HEK293 (cell line): ENCODE results near the gene HMCN2.

Experiments
- CTCF ChIA-PET: fragments of 350-600 bp; formaldehyde crosslinking; extraction: SDS; loops from one replicate; lab custom pipeline; 2021; ENCODE audit warnings: antibody characterized with exemption; lab: Yijun Ruan, JAX
- POLR2A ChIA-PET: fragments of 300-600 bp; formaldehyde crosslinking; extraction: SDS; loops from one replicate; lab custom pipeline; 2020; ENCODE audit warnings: antibody characterized with exemption, inconsistent platforms; lab: Yijun Ruan, JAX
- H3K27ac ChIP-seq: fragments of 200-500 bp; sonication (Bioruptor generic); 2 replicates; pipeline ENCODE4 v1.5.1; 2014; ENCODE audit warnings: low read depth, low read length, control low read depth, inconsistent platforms; ENCODE audit errors: extremely low read depth
- H3K36me3 ChIP-seq, 2 experiments: fragments of 200-500 bp in 1 of 2; sonication (Bioruptor generic) in 1 of 2; 1 replicate in 1 of 2; 2 replicates in 1 of 2; pipeline ENCODE4 v1.5.1; 2014 to 2017; ENCODE audit warnings: inconsistent platforms in 2 of 2, low read length in 2 of 2; ENCODE audit not compliant: control insufficient read depth in 2 of 2, insufficient read depth in 1 of 2
- H3K4me1 ChIP-seq: fragments of 200-500 bp; sonication (Bioruptor generic); 2 replicates; pipeline ENCODE4 v1.5.1; 2014; ENCODE audit warnings: mild to moderate bottlenecking, low read length, inconsistent platforms; ENCODE audit not compliant: control insufficient read depth, insufficient read depth
- H3K4me3 ChIP-seq: 2 replicates; pipeline ENCODE4 v1.5.1; 2011; ENCODE audit warnings: low read depth, mild to moderate bottlenecking, control low read depth, low read length, moderate library complexity
- H3K9me3 ChIP-seq: fragments of 200-500 bp; sonication (Bioruptor generic); 2 replicates; pipeline ENCODE4 v1.5.1; 2014; ENCODE audit warnings: low read depth, low read length, inconsistent platforms; ENCODE audit not compliant: control insufficient read depth, insufficient read depth
- CTCF ChIP-seq: fragments of 450-650 bp; formaldehyde crosslinking; IDR thresholded peaks from 2 replicates; pipeline ENCODE4 v1.5.1; 2016; ENCODE audit warnings: missing biosample characterization, missing genetic modification characterization
- GLI4 ChIP-seq: fragments of 450-650 bp; formaldehyde crosslinking; IDR thresholded peaks from 2 replicates; pipeline ENCODE4 v1.5.1; 2016; ENCODE audit warnings: missing biosample characterization, missing genetic modification characterization
- KLF7 ChIP-seq: fragments of 450-650 bp; formaldehyde crosslinking; IDR thresholded peaks from 2 replicates; pipeline ENCODE4 v1.5.1; 2016; ENCODE audit warnings: missing biosample characterization, missing genetic modification characterization, borderline replicate concordance
- PATZ1 ChIP-seq: fragments of 450-650 bp; formaldehyde crosslinking; IDR thresholded peaks from 2 replicates; pipeline ENCODE4 v1.5.1; 2016; ENCODE audit warnings: missing biosample characterization, missing genetic modification characterization
- SP2 ChIP-seq: fragments of 450-650 bp; formaldehyde crosslinking; IDR thresholded peaks from 2 replicates; pipeline ENCODE4 v1.5.1; 2016; ENCODE audit warnings: missing biosample characterization, missing genetic modification characterization
- WT1 ChIP-seq: fragments of 450-650 bp; formaldehyde crosslinking; IDR thresholded peaks from 2 replicates; pipeline ENCODE4 v1.5.1; 2016; ENCODE audit warnings: missing biosample characterization, missing genetic modification characterization
- YY1 ChIP-seq: fragments of 450-650 bp; formaldehyde crosslinking; IDR thresholded peaks from 2 replicates; pipeline ENCODE4 v1.5.1; 2018; ENCODE audit warnings: missing biosample characterization, missing genetic modification characterization
- ZBTB48 ChIP-seq: fragments of 450-650 bp; formaldehyde crosslinking; IDR thresholded peaks from 2 replicates; pipeline ENCODE4 v1.5.1; 2016; ENCODE audit warnings: missing biosample characterization, missing genetic modification characterization
- ZBTB7A ChIP-seq: fragments of 450-650 bp; formaldehyde crosslinking; IDR thresholded peaks from 2 replicates; pipeline ENCODE4 v1.5.1; 2016; ENCODE audit warnings: low read depth, missing biosample characterization, missing genetic modification characterization
- ZFP69B ChIP-seq: fragments of 450-650 bp; formaldehyde crosslinking; IDR thresholded peaks from 2 replicates; pipeline ENCODE4 v1.5.1; 2016; ENCODE audit warnings: missing biosample characterization, missing genetic modification characterization
- ZNF121 ChIP-seq: fragments of 450-650 bp; formaldehyde crosslinking; IDR thresholded peaks from 2 replicates; pipeline ENCODE4 v1.5.1; 2016; ENCODE audit warnings: missing biosample characterization, missing genetic modification characterization
- ZNF133 ChIP-seq: fragments of 450-650 bp; formaldehyde crosslinking; IDR thresholded peaks from 2 replicates; pipeline ENCODE4 v1.5.1; 2016; ENCODE audit warnings: missing biosample characterization, missing genetic modification characterization
- ZNF140 ChIP-seq: fragments of 450-650 bp; formaldehyde crosslinking; IDR thresholded peaks from 2 replicates; pipeline ENCODE4 v1.5.1; 2016; ENCODE audit warnings: missing biosample characterization, missing genetic modification characterization
- ZNF223 ChIP-seq: fragments of 450-650 bp; formaldehyde crosslinking; IDR thresholded peaks from 2 replicates; pipeline ENCODE4 v1.5.1; 2016; ENCODE audit warnings: missing biosample characterization, missing genetic modification characterization
- ZNF302 ChIP-seq: fragments of 450-650 bp; formaldehyde crosslinking; IDR thresholded peaks from 2 replicates; pipeline ENCODE4 v1.5.1; 2016; ENCODE audit warnings: missing biosample characterization, missing genetic modification characterization, low read depth
- ZNF473 ChIP-seq: fragments of 450-650 bp; formaldehyde crosslinking; IDR thresholded peaks from 2 replicates; pipeline ENCODE4 v1.5.1; 2017; ENCODE audit warnings: missing biosample characterization, missing genetic modification characterization
- ZNF510 ChIP-seq: fragments of 450-650 bp; formaldehyde crosslinking; IDR thresholded peaks from 2 replicates; pipeline ENCODE4 v1.5.1; 2018; ENCODE audit warnings: mild to moderate bottlenecking, missing genetic modification characterization, missing biosample characterization; ENCODE audit not compliant: insufficient replicate concordance
- ZNF521 ChIP-seq: fragments of 450-650 bp; formaldehyde crosslinking; IDR thresholded peaks from 2 replicates; pipeline ENCODE4 v1.5.1; 2017; ENCODE audit warnings: missing biosample characterization, mild to moderate bottlenecking, missing genetic modification characterization
- ZNF610 ChIP-seq: fragments of 450-650 bp; formaldehyde crosslinking; IDR thresholded peaks from 2 replicates; pipeline ENCODE4 v1.5.1; 2016; ENCODE audit warnings: missing biosample characterization, missing genetic modification characterization, borderline replicate concordance
- ZNF621 ChIP-seq: fragments of 450-650 bp; formaldehyde crosslinking; IDR thresholded peaks from 2 replicates; pipeline ENCODE4 v1.5.1; 2017; ENCODE audit warnings: missing biosample characterization, missing genetic modification characterization
- ZNF658 ChIP-seq: fragments of 450-650 bp; formaldehyde crosslinking; IDR thresholded peaks from 2 replicates; pipeline ENCODE4; 2016; ENCODE audit warnings: missing biosample characterization, missing genetic modification characterization
- ZSCAN18 ChIP-seq: fragments of 450-650 bp; formaldehyde crosslinking; IDR thresholded peaks from 2 replicates; pipeline ENCODE4 v1.5.1; 2016; ENCODE audit warnings: missing biosample characterization, missing genetic modification characterization
- ZSCAN5A ChIP-seq: fragments of 450-650 bp; formaldehyde crosslinking; IDR thresholded peaks from 2 replicates; pipeline ENCODE4 v1.5.1; 2016; ENCODE audit warnings: missing biosample characterization, missing genetic modification characterization

Gene HMCN2

GRCh38 chr9:130467316-130467715 is 201.8 kb downstream of the HMCN2 start:
- H3K36me3 ChIP-seq = peaks cover 0 to 10% of the 10 kb centered on the region in 2 experiments; a peak in 1 of 3 replicates
- no peak overlapping the region for H3K27ac ChIP-seq
- ChIA-PET CTCF (interaction anchor here (1.1 to 15.5 kb wide), 3 partner anchors 11 to 531 kb away, joined by 3 to 305 read pairs (median 3); partner anchors contain the start of gene EXOSC2), POLR2A (no interaction called here)
- no peak for TF ChIP-seq YY1 (tag by site-specific recombination)
- no peak for TF ChIP-seq ZNF473 (tag by site-specific recombination)
- TF ChIP-seq ZNF610 = peak; percentile 28; the same call in 1 of the 2 replicates
- TF ChIP-seq ZNF510 (tag by site-specific recombination) = no peak
- TF ChIP-seq WT1 (tag by site-specific recombination) = peak; percentile 29; the same call in 1 of the 2 replicates
- no peak for TF ChIP-seq ZSCAN18
- TF ChIP-seq ZBTB7A = no peak
- TF ChIP-seq ZNF140 (tag by site-specific recombination) = no peak
- TF ChIP-seq ZBTB48 = no peak
- H3K9me3 ChIP-seq = no peaks in the 10 kb centered on the region
- H3K4me3 ChIP-seq = no peak overlapping the region
- no peaks in the 10 kb centered on the region for H3K4me1 ChIP-seq

- no peak for TF ChIP-seq ZNF658 (tag by site-specific recombination)
- TF ChIP-seq ZNF121 (tag by site-specific recombination) = peak; percentile 93
- TF ChIP-seq, all 188 proteins: peak for 1
- Histone ChIP-seq H3K4me3 (no peak overlapping the region), H3K4me1 (no peaks in the 10 kb centered on the region), H3K9me3 (no peaks in the 10 kb centered on the region), H3K27ac (no peak overlapping the region), H3K36me3 (peaks cover 0 to 10% of the 10 kb centered on the region in 2 experiments; a peak in 1 of 3 replicates)
- CTCF ChIA-PET = interaction anchor here (0.6 to 15.5 kb wide), 3 partner anchors 10 to 218 kb away, joined by 3 to 305 read pairs (median 4); partner anchors contain the start of gene EXOSC2
- POLR2A ChIA-PET = no interaction called here
These were observed 203.0 kb downstream of the HMCN2 start for GRCh38 chr9:130468566-130468965.

GRCh38 chr9:130470269-130470668 is 204.7 kb downstream of the HMCN2 start:
- TF ChIP-seq ZFP69B (tag by site-specific recombination) (no peak), ZNF521 (tag by site-specific recombination) (no peak), CTCF (tag by site-specific recombination) (no peak), ZNF510 (tag by site-specific recombination) (no peak), GLI4 (tag by site-specific recombination) (no peak), ZNF140 (tag by site-specific recombination) (no peak)
- ChIA-PET CTCF (interaction anchor here (15.5 kb wide), 1 partner anchor 217 kb away, joined by 305 read pairs; the partner anchor contains the start of gene EXOSC2), POLR2A (no interaction called here)
- no peak overlapping the region for H3K27ac ChIP-seq
- H3K9me3 ChIP-seq = no peaks in the 10 kb centered on the region
- H3K4me1 ChIP-seq = no peaks in the 10 kb centered on the region
- no peak overlapping the region for H3K4me3 ChIP-seq
- peaks cover 0 to 3% of the 10 kb centered on the region in 2 experiments; a peak in 1 of 3 replicates for H3K36me3 ChIP-seq

GRCh38 chr9:130470950-130471349 is 205.4 kb downstream of the HMCN2 start:
- H3K4me3 ChIP-seq = no peak overlapping the region
- H3K27ac ChIP-seq = no peak overlapping the region
- ChIA-PET CTCF (interaction anchor here (1.3 to 15.5 kb wide), 2 partner anchors 216 to 230 kb away, joined by 3 to 305 read pairs; partner anchors contain the start of gene EXOSC2), POLR2A (no interaction called here)
- peaks cover 0 to 3% of the 10 kb centered on the region in 2 experiments; a peak in 1 of 3 replicates for H3K36me3 ChIP-seq
- H3K9me3 ChIP-seq = no peaks in the 10 kb centered on the region
- no peaks in the 10 kb centered on the region for H3K4me1 ChIP-seq
- TF ChIP-seq ZNF621 (no peak), SP2 (tag by site-specific recombination) (no peak), ZNF302 (tag by site-specific recombination) (no peak), ZSCAN5A (tag by site-specific recombination) (no peak), ZNF223 (tag by site-specific recombination) (no peak), PATZ1 (tag by site-specific recombination) (no peak), ZNF133 (no peak), KLF7 (tag by site-specific recombination) (no peak)
